H9 (cell line): Measurements from ENCODE around the gene SGCB. TPM values are rescaled to one million over a fixed set of nuclear protein-coding genes. Genes with fewer than 3 reads are reported as not detected.
A peak's percentile ranks its signal among the peaks of the same experiment; 100 is the strongest.

Experiments
- DNase-seq: peaks from one replicate; pipeline ENCODE4 v3.0.0-alpha.2; 2017
- H2AFZ ChIP-seq: one replicate; pipeline ENCODE4 v1.6.1; 2013; ENCODE audit warnings: mild to moderate bottlenecking, low read length, control low read depth, moderate library complexity
- H2AK5ac ChIP-seq: 2 replicates; pipeline ENCODE4 v1.6.1; 2013; ENCODE audit warnings: low read length, control low read depth, mixed read lengths; ENCODE audit not compliant: insufficient read length
- H2BK120ac ChIP-seq: one replicate; pipeline ENCODE4 v1.6.1; 2013; ENCODE audit warnings: low read depth, mild to moderate bottlenecking, low read length, control low read depth, inconsistent platforms; ENCODE audit not compliant: poor library complexity, severe bottlenecking
- H2BK12ac ChIP-seq: 2 replicates; pipeline ENCODE4 v1.6.1; 2013; ENCODE audit warnings: low read length, control low read depth, mixed read lengths, low read depth; ENCODE audit not compliant: insufficient read length
- H2BK15ac ChIP-seq: 2 replicates; pipeline ENCODE4 v1.6.1; 2013; ENCODE audit warnings: low read depth, low read length, control low read depth
- H2BK20ac ChIP-seq: one replicate; pipeline ENCODE4 v1.6.1; 2013; ENCODE audit warnings: low read depth, mild to moderate bottlenecking, low read length, control low read depth, inconsistent platforms; ENCODE audit not compliant: poor library complexity, severe bottlenecking
- H2BK5ac ChIP-seq: 2 replicates; pipeline ENCODE4 v1.6.1; 2013; ENCODE audit warnings: low read length, control low read depth, mixed read lengths; ENCODE audit not compliant: insufficient read length
- H3K14ac ChIP-seq: 2 replicates; pipeline ENCODE4 v1.6.1; 2013; ENCODE audit warnings: low read length, control low read depth; ENCODE audit not compliant: insufficient read depth
- H3K18ac ChIP-seq: 2 replicates; pipeline ENCODE4 v1.6.1; 2013; ENCODE audit warnings: low read depth, mild to moderate bottlenecking, mixed read lengths, low read length, control low read depth; ENCODE audit not compliant: insufficient read length
- H3K23ac ChIP-seq: 2 replicates; pipeline ENCODE4 v1.6.1; 2013; ENCODE audit warnings: low read length, control low read depth, mixed read lengths, low read depth; ENCODE audit not compliant: insufficient read length
- H3K23me2 ChIP-seq: 2 replicates; pipeline ENCODE4 v1.6.1; 2013; ENCODE audit warnings: low read depth, mild to moderate bottlenecking, mixed read lengths, low read length, control low read depth; ENCODE audit not compliant: insufficient read length, poor library complexity, severe bottlenecking
- H3K27ac ChIP-seq: 2 replicates; pipeline ENCODE4 v1.5.1; 2013; ENCODE audit warnings: low read length, control low read depth, mixed read lengths, low read depth; ENCODE audit not compliant: insufficient read length
- H3K27me3 ChIP-seq: 2 replicates; pipeline ENCODE4 v1.6.1; 2013; ENCODE audit warnings: low read length, control low read depth, inconsistent platforms; ENCODE audit not compliant: insufficient read depth
- H3K4ac ChIP-seq: 2 replicates; pipeline ENCODE4 v1.6.1; 2013; ENCODE audit warnings: low read depth, mild to moderate bottlenecking, control low read depth, inconsistent platforms, low read length, moderate library complexity
- H3K4me1 ChIP-seq: 2 replicates; pipeline ENCODE4 v1.6.1; 2013; ENCODE audit warnings: low read length, control low read depth, inconsistent platforms; ENCODE audit not compliant: insufficient read depth
- H3K4me2 ChIP-seq: 2 replicates; pipeline ENCODE4 v1.6.1; 2013; ENCODE audit warnings: low read length, control low read depth, mixed read lengths; ENCODE audit not compliant: insufficient read length, insufficient read depth
- H3K56ac ChIP-seq: 2 replicates; pipeline ENCODE4 v1.6.1; 2013; ENCODE audit warnings: low read depth, mild to moderate bottlenecking, mixed read lengths, low read length, control low read depth; ENCODE audit not compliant: insufficient read length
- H3K79me1 ChIP-seq: 2 replicates; pipeline ENCODE4 v1.6.1; 2013; ENCODE audit warnings: low read depth, mild to moderate bottlenecking, moderate library complexity, low read length, control low read depth, inconsistent platforms; ENCODE audit not compliant: insufficient read depth, poor library complexity, severe bottlenecking
- H3K79me2 ChIP-seq: 2 replicates; pipeline ENCODE4 v1.6.1; 2013; ENCODE audit warnings: low read length, control low read depth, inconsistent platforms; ENCODE audit not compliant: insufficient read depth
- H3K9ac ChIP-seq: 2 replicates; pipeline ENCODE4 v1.6.1; 2013; ENCODE audit warnings: low read length, control low read depth, mixed read lengths; ENCODE audit not compliant: insufficient read length; ENCODE audit errors: extremely low read depth
- H3K9me3 ChIP-seq: one replicate; pipeline ENCODE4 v1.6.1; 2013; ENCODE audit warnings: low read depth, low read length, inconsistent platforms; ENCODE audit not compliant: control insufficient read depth
- H3T11ph ChIP-seq: one replicate; pipeline ENCODE4 v1.6.1; 2013; ENCODE audit warnings: mild to moderate bottlenecking, low read length, control low read depth, inconsistent platforms
- H4K20me1 ChIP-seq: one replicate; pipeline ENCODE4 v1.6.1; 2013; ENCODE audit not compliant: control insufficient read depth, insufficient read length, insufficient read depth
- H4K5ac ChIP-seq: 2 replicates; pipeline ENCODE4 v1.6.1; 2013; ENCODE audit warnings: low read depth, mild to moderate bottlenecking, mixed read lengths, low read length, control low read depth; ENCODE audit not compliant: insufficient read length
- H4K8ac ChIP-seq: replicated peaks from 2 replicates; pipeline ENCODE4 v1.6.1; 2013; ENCODE audit warnings: low read length, control low read depth, mixed read lengths, low read depth; ENCODE audit not compliant: insufficient read length
- H4K91ac ChIP-seq: 2 replicates; pipeline ENCODE4 v1.6.1; 2013; ENCODE audit warnings: low read depth, mild to moderate bottlenecking, moderate library complexity, mixed read lengths, low read length, control low read depth; ENCODE audit not compliant: insufficient read length
- H3K27ac Mint-ChIP-seq, 3 experiments: 2 replicates in 2 of 3; 3 replicates in 1 of 3; pipeline ENCODE4 v1.8.0; 2020 to 2021; ENCODE audit warnings: mixed read lengths in 3 of 3, mild to moderate bottlenecking in 1 of 3, moderate library complexity in 1 of 3
- H3K27me3 Mint-ChIP-seq: 2 replicates; pipeline ENCODE4 v1.8.0; 2021; ENCODE audit warnings: low read depth, mild to moderate bottlenecking, moderate library complexity, mixed read lengths
- H3K36me3 Mint-ChIP-seq, 3 experiments: 2 replicates in 2 of 3; 3 replicates in 1 of 3; pipeline ENCODE4 v1.8.0; 2020 to 2021; ENCODE audit warnings: low read depth in 3 of 3, mixed read lengths in 3 of 3; ENCODE audit not compliant: insufficient read depth in 1 of 3
- H3K4me1 Mint-ChIP-seq, 2 experiments: 2 replicates each; pipeline ENCODE4 v1.8.0; 2020; ENCODE audit warnings: mixed read lengths in 2 of 2
- H3K4me3 Mint-ChIP-seq, 2 experiments: 2 replicates in 1 of 2; 3 replicates in 1 of 2; pipeline ENCODE4 v1.8.0; 2020 to 2021; ENCODE audit warnings: mild to moderate bottlenecking in 2 of 2, mixed read lengths in 2 of 2, moderate library complexity in 1 of 2
- H3K9me3 Mint-ChIP-seq, 2 experiments: 2 replicates in 1 of 2; 3 replicates in 1 of 2; pipeline ENCODE4 v1.8.0; 2020; ENCODE audit warnings: mild to moderate bottlenecking in 2 of 2, mixed read lengths in 2 of 2, moderate library complexity in 1 of 2
- WGBS: extraction: QIAGEN DNeasy Blood & Tissue Kit; methylation state at CpG from one replicate; pipeline ENCODE4 v1.1.7; 2013; ENCODE audit warnings: missing lambda C conversion rate, low lambda C conversion rate, mixed read lengths; ENCODE audit not compliant: insufficient read length; ENCODE audit errors: extremely low coverage; 5-methylcytosine and 5-hydroxymethylcytosine counted together
- total RNA-seq: library from RNA; stranded (reverse); gene quantifications from 2 replicates; pipeline ENCODE4 v1.2.1, GENCODE V29; 2021
- TF ChIP-seq, protein P1 (sequence below): fragments of 200-600 bp; sonication (generic); conservative IDR thresholded peaks from 3 replicates; pipeline ENCODE4 v1.8.0; 2021; ENCODE audit warnings: antibody characterized with exemption, mild to moderate bottlenecking

Gene SGCB
- total RNA-seq, 1 experiment from 2014 or later: 32.3 TPM

DNA sequence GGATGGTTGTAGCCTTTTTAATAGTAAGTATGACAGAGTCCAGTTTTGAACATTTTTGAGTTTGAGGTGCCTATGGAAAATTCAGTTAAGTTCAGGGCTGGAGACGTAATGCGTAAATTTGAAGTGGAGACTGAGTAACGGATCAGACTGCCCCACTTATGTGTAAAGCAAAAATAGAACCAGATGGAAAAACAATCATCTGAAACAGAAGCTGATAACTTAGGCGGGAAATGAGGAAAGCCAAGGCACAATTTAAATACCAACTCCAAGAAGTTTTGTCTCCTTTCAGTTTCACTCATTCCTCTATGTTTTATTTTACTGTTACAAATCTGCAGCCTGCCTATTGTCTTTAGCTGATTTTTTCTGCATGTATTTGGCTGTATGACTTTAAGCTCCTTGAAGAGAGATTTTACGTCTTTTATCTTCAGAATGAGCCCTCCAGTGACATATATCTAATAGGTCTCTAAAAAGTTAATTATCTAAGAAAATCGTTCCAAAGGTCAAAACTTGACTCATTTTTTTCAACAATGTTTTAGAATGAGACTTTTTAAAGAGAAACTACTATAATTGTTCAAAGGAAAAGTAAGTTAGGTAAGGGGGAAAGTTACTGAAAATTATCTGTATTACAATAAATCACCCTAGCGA is 1.1 kb downstream of the SGCB start:
- Histone ChIP-seq H3T11ph (no peak overlapping the region), H3K4me1 (no peaks in the 10 kb centered on the region), H2BK5ac (no peak overlapping the region), H3K79me1 (no peaks in the 10 kb centered on the region), H2AFZ (no peak overlapping the region), H4K91ac (no peak overlapping the region), H3K56ac (no peak overlapping the region), H2BK15ac (no peak overlapping the region), H3K23ac (no peak overlapping the region), H3K4me2 (peak overlapping the region; percentile 38), H4K5ac (no peak overlapping the region), H2BK20ac (no peak overlapping the region), H2BK12ac (no peak overlapping the region), H3K14ac (no peak overlapping the region), H3K18ac (no peak overlapping the region), H4K8ac (no peak overlapping the region), H2AK5ac (no peak overlapping the region), H3K27ac (no peak overlapping the region), H3K27me3 (no peaks in the 10 kb centered on the region), H3K9ac (no peak overlapping the region), H3K23me2 (no peaks in the 10 kb centered on the region), H2BK120ac (no peak overlapping the region), H3K9me3 (no peaks in the 10 kb centered on the region), H4K20me1 (no peaks in the 10 kb centered on the region), H3K79me2 (no peaks in the 10 kb centered on the region), H3K4ac (no peak overlapping the region)
- Mint-ChIP-seq H3K27me3 (peaks cover 28% of the 10 kb centered on the region), H3K27ac (peak overlapping the region in 1 of 3 experiments; percentile 32; a peak in 1 of 7 replicates), H3K4me3 (peak overlapping the region; percentile 77 to 89), H3K36me3 (peaks cover 3 to 4% (median 3%) of the 10 kb centered on the region in 3 experiments; a peak in 6 of 7 replicates), H3K9me3 (no peaks in the 10 kb centered on the region; a peak in 1 of 5 replicates), H3K4me1 (peaks cover 22 to 27% of the 10 kb centered on the region in 2 experiments)
- no peak for DNase-seq
- TF ChIP-seq, protein P1, sequence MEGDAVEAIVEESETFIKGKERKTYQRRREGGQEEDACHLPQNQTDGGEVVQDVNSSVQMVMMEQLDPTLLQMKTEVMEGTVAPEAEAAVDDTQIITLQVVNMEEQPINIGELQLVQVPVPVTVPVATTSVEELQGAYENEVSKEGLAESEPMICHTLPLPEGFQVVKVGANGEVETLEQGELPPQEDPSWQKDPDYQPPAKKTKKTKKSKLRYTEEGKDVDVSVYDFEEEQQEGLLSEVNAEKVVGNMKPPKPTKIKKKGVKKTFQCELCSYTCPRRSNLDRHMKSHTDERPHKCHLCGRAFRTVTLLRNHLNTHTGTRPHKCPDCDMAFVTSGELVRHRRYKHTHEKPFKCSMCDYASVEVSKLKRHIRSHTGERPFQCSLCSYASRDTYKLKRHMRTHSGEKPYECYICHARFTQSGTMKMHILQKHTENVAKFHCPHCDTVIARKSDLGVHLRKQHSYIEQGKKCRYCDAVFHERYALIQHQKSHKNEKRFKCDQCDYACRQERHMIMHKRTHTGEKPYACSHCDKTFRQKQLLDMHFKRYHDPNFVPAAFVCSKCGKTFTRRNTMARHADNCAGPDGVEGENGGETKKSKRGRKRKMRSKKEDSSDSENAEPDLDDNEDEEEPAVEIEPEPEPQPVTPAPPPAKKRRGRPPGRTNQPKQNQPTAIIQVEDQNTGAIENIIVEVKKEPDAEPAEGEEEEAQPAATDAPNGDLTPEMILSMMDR: no peak
- WGBS: no CpG with 5 or more reads among the region's 7 CpGs
